ENCODE measurements around the gene CUEDC1.

DNA sequence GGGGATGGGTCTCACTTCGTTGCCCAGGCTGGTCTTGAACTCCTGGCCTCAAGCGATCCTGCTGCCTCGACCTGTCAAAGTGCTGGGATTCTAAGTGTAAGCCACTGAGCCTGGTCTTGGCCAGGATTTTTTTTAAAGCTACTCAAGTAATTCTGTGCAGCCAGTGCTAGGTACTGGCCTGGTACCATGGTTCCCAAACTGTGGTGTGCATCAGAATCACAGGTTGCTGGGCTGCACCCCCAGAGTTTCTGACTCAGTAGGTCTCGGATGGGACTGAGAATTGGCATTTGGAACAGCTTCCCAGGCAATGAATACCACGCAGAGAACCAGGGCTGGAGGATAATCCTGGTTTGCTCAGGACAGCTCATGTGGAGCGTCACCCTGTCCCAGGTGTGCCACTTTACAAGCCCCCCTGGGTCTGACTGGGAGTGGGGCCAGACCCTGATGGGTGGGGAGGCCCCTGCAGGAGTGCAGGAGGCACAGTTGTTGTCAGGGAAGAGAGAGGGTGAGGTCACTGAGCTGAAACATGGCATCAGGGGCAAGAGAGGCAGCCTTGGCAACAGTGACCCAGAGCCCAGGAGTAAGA, 94.7 kb downstream of the CUEDC1 start:
- TF ChIP-seq CTCF (conservative IDR thresholded peaks at IDR 0.05) (no peak), EZH2 (IDR thresholded peaks at IDR 0.05; ENCODE audit: low read depth) (no peak)

All from PC-9 (cell line).